Measurements from ENCODE around the gene RALB. TPM values are rescaled to one million over a fixed set of nuclear protein-coding genes. Genes with fewer than 3 reads are reported as not detected.
A peak's percentile ranks its signal among the peaks of the same experiment; 100 is the strongest.

Gene RALB
- total and polyA plus RNA-seq, 2 of the 8 experiments (the other 6 are each of a cell fraction or from before 2014, with no cell fraction given): 12.0 to 16.6 TPM

- TF ChIP-seq CHD7 (IDR thresholded peaks at IDR 0.05; ENCODE audit: insufficient replicate concordance, low read length): no peak
- TF ChIP-seq CBX5 (IDR thresholded peaks at IDR 0.05; ENCODE audit: low read depth, low read length): no peak
- 0 out of 2 replicates have a peak, but pooled peaks have one; percentile 28 for TF ChIP-seq TBP (IDR thresholded peaks at IDR 0.05; ENCODE audit: low read depth, low read length)
- TF ChIP-seq KDM1A (IDR thresholded peaks at IDR 0.05; ENCODE audit: borderline replicate concordance, low read length): no peak
- no peak for TF ChIP-seq CHD1 (IDR thresholded peaks at IDR 0.05; ENCODE audit: low read depth, low read length)
- TF ChIP-seq ATF3 (IDR thresholded peaks at IDR 0.05; ENCODE audit: insufficient read depth, low read depth, low read length): no peak
- no peak for TF ChIP-seq RFX5 (IDR thresholded peaks at IDR 0.05; ENCODE audit: borderline replicate concordance, low read depth, low read length)
- TF ChIP-seq KDM5A (IDR thresholded peaks at IDR 0.05; ENCODE audit: low read length): no peak
- TF ChIP-seq BCL11A (IDR thresholded peaks at IDR 0.05; ENCODE audit: low read depth in 2 of 2, low read length in 2 of 2): no peak
- TF ChIP-seq SIX5 (IDR thresholded peaks at IDR 0.05; ENCODE audit: low read depth, low read length): no peak
- TF ChIP-seq JUND (IDR thresholded peaks at IDR 0.05; ENCODE audit: low read length): no peak
Measured at GRCh38 chr2:120343433-120344105, 90.9 kb downstream of the RALB start (continued).
